Measurements from ENCODE around the gene DMD.

The DMD gene

DNA sequence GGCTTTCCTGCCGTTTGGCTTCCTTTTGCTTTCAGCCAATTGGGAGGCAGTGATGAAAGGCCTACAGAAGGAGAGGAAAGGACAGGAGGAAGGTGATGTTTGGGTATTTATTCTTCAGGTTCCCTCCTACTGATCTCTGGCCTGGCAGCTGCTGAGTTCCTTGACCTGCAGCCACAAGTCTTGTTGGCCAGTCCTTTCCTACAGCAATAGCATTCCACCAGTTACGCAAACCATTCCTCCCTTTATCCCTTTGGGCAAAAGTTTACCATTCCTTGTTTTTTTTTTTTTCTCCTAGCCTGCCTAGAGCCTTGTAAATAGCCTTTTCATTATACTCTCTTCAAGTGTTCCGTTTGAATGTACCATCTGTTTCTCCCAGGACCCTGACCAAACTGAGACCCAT, 1941.4 kb downstream of the DMD start:
- no peak for DNase-seq (ENCODE audit: low read depth)
- H3K4me3 ChIP-seq (ENCODE audit: low read depth, low read length), result no peak overlapping the region
- TF ChIP-seq, protein P1, sequence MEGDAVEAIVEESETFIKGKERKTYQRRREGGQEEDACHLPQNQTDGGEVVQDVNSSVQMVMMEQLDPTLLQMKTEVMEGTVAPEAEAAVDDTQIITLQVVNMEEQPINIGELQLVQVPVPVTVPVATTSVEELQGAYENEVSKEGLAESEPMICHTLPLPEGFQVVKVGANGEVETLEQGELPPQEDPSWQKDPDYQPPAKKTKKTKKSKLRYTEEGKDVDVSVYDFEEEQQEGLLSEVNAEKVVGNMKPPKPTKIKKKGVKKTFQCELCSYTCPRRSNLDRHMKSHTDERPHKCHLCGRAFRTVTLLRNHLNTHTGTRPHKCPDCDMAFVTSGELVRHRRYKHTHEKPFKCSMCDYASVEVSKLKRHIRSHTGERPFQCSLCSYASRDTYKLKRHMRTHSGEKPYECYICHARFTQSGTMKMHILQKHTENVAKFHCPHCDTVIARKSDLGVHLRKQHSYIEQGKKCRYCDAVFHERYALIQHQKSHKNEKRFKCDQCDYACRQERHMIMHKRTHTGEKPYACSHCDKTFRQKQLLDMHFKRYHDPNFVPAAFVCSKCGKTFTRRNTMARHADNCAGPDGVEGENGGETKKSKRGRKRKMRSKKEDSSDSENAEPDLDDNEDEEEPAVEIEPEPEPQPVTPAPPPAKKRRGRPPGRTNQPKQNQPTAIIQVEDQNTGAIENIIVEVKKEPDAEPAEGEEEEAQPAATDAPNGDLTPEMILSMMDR (IDR thresholded peaks at IDR 0.05; ENCODE audit: low read depth, low read length), result no peak
- no peak for TF ChIP-seq MYC (IDR thresholded peaks at IDR 0.05; ENCODE audit: low read depth, low read length)
- TF ChIP-seq, protein P2, sequence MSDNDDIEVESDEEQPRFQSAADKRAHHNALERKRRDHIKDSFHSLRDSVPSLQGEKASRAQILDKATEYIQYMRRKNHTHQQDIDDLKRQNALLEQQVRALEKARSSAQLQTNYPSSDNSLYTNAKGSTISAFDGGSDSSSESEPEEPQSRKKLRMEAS (IDR thresholded peaks at IDR 0.05; ENCODE audit: low read depth, low read length), result no peak
- TF ChIP-seq POLR2A (IDR thresholded peaks at IDR 0.05; ENCODE audit: extremely low read depth, insufficient read length), result no peak

GRCh38 chrX:31268359-31268758, 1943.0 kb downstream of the DMD start:
- DNase-seq (ENCODE audit: low read depth), result no peak
- no peak overlapping the region for H3K4me3 ChIP-seq (ENCODE audit: low read depth, low read length)
- TF ChIP-seq, protein P1 (IDR thresholded peaks at IDR 0.05; ENCODE audit: low read depth, low read length), result no peak
- TF ChIP-seq, protein P2 (IDR thresholded peaks at IDR 0.05; ENCODE audit: low read depth, low read length), result no peak
- no peak for TF ChIP-seq POLR2A (IDR thresholded peaks at IDR 0.05; ENCODE audit: extremely low read depth, insufficient read length)
- no peak for TF ChIP-seq MYC (IDR thresholded peaks at IDR 0.05; ENCODE audit: low read depth, low read length)

GRCh38 chrX:31266203-31267076, 1944.9 kb downstream of the DMD start:
- no peak overlapping the region for H3K4me3 ChIP-seq (ENCODE audit: low read depth, low read length)
- DNase-seq (ENCODE audit: low read depth), result no peak
- no peak for TF ChIP-seq MYC (IDR thresholded peaks at IDR 0.05; ENCODE audit: low read depth, low read length)
- TF ChIP-seq, protein P2 (IDR thresholded peaks at IDR 0.05; ENCODE audit: low read depth, low read length), result no peak
- TF ChIP-seq POLR2A (IDR thresholded peaks at IDR 0.05; ENCODE audit: extremely low read depth, insufficient read length), result no peak
- TF ChIP-seq, protein P1 (IDR thresholded peaks at IDR 0.05; ENCODE audit: low read depth, low read length), result no peak

GRCh38 chrX:31265383-31265782, 1946.0 kb downstream of the DMD start:
- TF ChIP-seq, protein P1 (IDR thresholded peaks at IDR 0.05; ENCODE audit: low read depth, low read length), result no peak
- TF ChIP-seq POLR2A (IDR thresholded peaks at IDR 0.05; ENCODE audit: extremely low read depth, insufficient read length), result no peak
- TF ChIP-seq, protein P2 (IDR thresholded peaks at IDR 0.05; ENCODE audit: low read depth, low read length), result no peak
- TF ChIP-seq MYC (IDR thresholded peaks at IDR 0.05; ENCODE audit: low read depth, low read length), result no peak
- H3K4me3 ChIP-seq (ENCODE audit: low read depth, low read length), result no peak overlapping the region
- DNase-seq (ENCODE audit: low read depth), result no peak

- TF ChIP-seq, protein P2 (IDR thresholded peaks at IDR 0.05; ENCODE audit: low read depth, low read length), result no peak
- TF ChIP-seq MYC (IDR thresholded peaks at IDR 0.05; ENCODE audit: low read depth, low read length) (no peak), POLR2A (IDR thresholded peaks at IDR 0.05; ENCODE audit: extremely low read depth, insufficient read length) (no peak)
- TF ChIP-seq, protein P1 (IDR thresholded peaks at IDR 0.05; ENCODE audit: low read depth, low read length), result no peak
- H3K4me3 ChIP-seq (ENCODE audit: low read depth, low read length), result no peak overlapping the region
- no peak for DNase-seq (ENCODE audit: low read depth)
These were observed 1951.0 kb downstream of the DMD start for GRCh38 chrX:31260351-31260750.

All from NB4 (cell line).